Suprapubic skin (tissue), 4 donors: ENCODE data around the gene EPAS1. TPM values are rescaled to one million over a fixed set of nuclear protein-coding genes. Genes with fewer than 3 reads are reported as not detected.

Experiments
- DNase-seq, 2 donors: peaks; one replicate each; pipeline ENCODE4 v3.0.0-alpha.2; 2019; ENCODE audit warnings: low spot score in 2 of 2
- H3K27ac ChIP-seq: fragments of 200-600 bp; sonication (generic); one replicate; pipeline ENCODE4 v1.5.1; 2019
- H3K27me3 ChIP-seq: fragments of 200-600 bp; sonication (generic); one replicate; pipeline ENCODE4 v1.5.1; 2019
- H3K36me3 ChIP-seq: fragments of 200-600 bp; sonication (generic); one replicate; pipeline ENCODE4 v1.5.1; 2019
- H3K4me1 ChIP-seq: fragments of 200-600 bp; sonication (generic); one replicate; pipeline ENCODE4 v1.5.1; 2019
- H3K4me3 ChIP-seq: fragments of 200-600 bp; sonication (generic); one replicate; pipeline ENCODE4 v1.5.1; 2019; ENCODE audit warnings: mild to moderate bottlenecking
- H3K9me3 ChIP-seq: fragments of 200-600 bp; sonication (generic); one replicate; pipeline ENCODE4 v1.5.1; 2019
- CTCF ChIP-seq, 2 donors: fragments of 200-600 bp in 1 of 2; fragments of 450-650 bp in 1 of 2; sonication (generic) in 1 of 2; IDR thresholded peaks; one replicate each; pipeline ENCODE4 v1.5.1; 2016 to 2019; ENCODE audit warnings: antibody characterized with exemption in 2 of 2, mild to moderate bottlenecking in 1 of 2, moderate library complexity in 1 of 2
- EP300 ChIP-seq: sonication (generic); formaldehyde crosslinking; IDR thresholded peaks from one replicate; pipeline ENCODE4 v1.6.1; 2017; ENCODE audit warnings: antibody characterized with exemption
- POLR2A ChIP-seq, 2 donors: fragments of 450-650 bp; IDR thresholded peaks; one replicate each; pipeline ENCODE4 v1.6.1; 2017; ENCODE audit warnings: antibody characterized with exemption in 2 of 2, mild to moderate bottlenecking in 2 of 2, moderate library complexity in 2 of 2
- POLR2AphosphoS5 ChIP-seq, 3 donors: sonication (generic); formaldehyde crosslinking; IDR thresholded peaks; one replicate each; pipeline ENCODE4 v1.6.1; 2017; ENCODE audit warnings: antibody characterized with exemption in 3 of 3
- WGBS: methylation state at CpG from one replicate; pipeline ENCODE4 v1.1.5; 2018; 5-methylcytosine and 5-hydroxymethylcytosine counted together
- total RNA-seq, 4 donors: library from RNA; depleted of rRNA; stranded (reverse); fragments of >200 nt; gene quantifications; one replicate each; pipeline ENCODE4 v1.1.0, GENCODE V29; 2016

Gene EPAS1
- total RNA-seq, 4 donors from 2014 or later: 110 to 271 (median 142) TPM

- Histone ChIP-seq H3K36me3 (no peaks in the 10 kb centered on the region), H3K9me3 (no peaks in the 10 kb centered on the region), H3K27me3 (no peaks in the 10 kb centered on the region), H3K27ac (no peak overlapping the region), H3K4me3 (no peak overlapping the region), H3K4me1 (peaks cover 9% of the 10 kb centered on the region)
- no peak for TF ChIP-seq POLR2AphosphoS5 (IDR thresholded peaks at IDR 0.05)
- DNase-seq: no peak
- 79% methylated on average over 3 of the region's 3 CpGs for WGBS
Observed at GRCh38 chr2:46286715-46287114, 10.5 kb upstream of the EPAS1 start.

GRCh38 chr2:46290078-46290477, 7.1 kb upstream of the EPAS1 start:
- no peaks in the 10 kb centered on the region for H3K9me3 ChIP-seq
- WGBS: 95% methylated on average over 5 of the region's 5 CpGs
- H3K27ac ChIP-seq: no peak overlapping the region
- no peaks in the 10 kb centered on the region for H3K27me3 ChIP-seq
- no peak for DNase-seq
- TF ChIP-seq POLR2AphosphoS5 (IDR thresholded peaks at IDR 0.05): no peak
- no peak for TF ChIP-seq POLR2A (IDR thresholded peaks at IDR 0.05)
- no peak for TF ChIP-seq EP300
- TF ChIP-seq CTCF (IDR thresholded peaks at IDR 0.05): no peak
- no peak overlapping the region for H3K4me3 ChIP-seq
- H3K4me1 ChIP-seq: peaks cover 9% of the 10 kb centered on the region
- no peaks in the 10 kb centered on the region for H3K36me3 ChIP-seq

GRCh38 chr2:46293466-46293865, 3.7 kb upstream of the EPAS1 start:
- no peaks in the 10 kb centered on the region for H3K9me3 ChIP-seq
- TF ChIP-seq POLR2A (IDR thresholded peaks at IDR 0.05) (no peak), POLR2AphosphoS5 (IDR thresholded peaks at IDR 0.05) (no peak), EP300 (no peak), CTCF (IDR thresholded peaks at IDR 0.05) (no peak)
- 82% methylated on average over 4 of the region's 4 CpGs for WGBS
- H3K27ac ChIP-seq: no peak overlapping the region
- no peaks in the 10 kb centered on the region for H3K36me3 ChIP-seq
- H3K27me3 ChIP-seq: no peaks in the 10 kb centered on the region
- peak in 1 of 2 donors; percentile 7 for DNase-seq
- H3K4me3 ChIP-seq: no peak overlapping the region
- peaks cover 14% of the 10 kb centered on the region for H3K4me1 ChIP-seq

- peaks cover 21% of the 10 kb centered on the region for H3K4me1 ChIP-seq
- H3K27me3 ChIP-seq: no peaks in the 10 kb centered on the region
- peak in 1 of 2 donors; percentile 74 for DNase-seq
- H3K4me3 ChIP-seq: no peak overlapping the region
- no peaks in the 10 kb centered on the region for H3K9me3 ChIP-seq
- TF ChIP-seq POLR2A (IDR thresholded peaks at IDR 0.05): no peak
- TF ChIP-seq EP300: no peak
- TF ChIP-seq POLR2AphosphoS5 (IDR thresholded peaks at IDR 0.05): no peak
- no peak for TF ChIP-seq CTCF (IDR thresholded peaks at IDR 0.05)
- WGBS: 39% methylated on average over 7 of the region's 7 CpGs
- no peaks in the 10 kb centered on the region for H3K36me3 ChIP-seq
- H3K27ac ChIP-seq: no peak overlapping the region
Observed at GRCh38 chr2:46294176-46294836, 2.9 kb upstream of the EPAS1 start.

GRCh38 chr2:46296216-46296839, 879 bp upstream of the EPAS1 start:
- 49% methylated on average over 17 of the region's 28 CpGs for WGBS

More at GRCh38 chr2:46296216-46296839, 879 bp upstream of the EPAS1 start:
- TF ChIP-seq EP300 (no peak), POLR2A (IDR thresholded peaks at IDR 0.05) (no peak), POLR2AphosphoS5 (IDR thresholded peaks at IDR 0.05) (no peak), CTCF (IDR thresholded peaks at IDR 0.05) (no peak)
- DNase-seq: peak; percentile 86 to 87
- no peaks in the 10 kb centered on the region for H3K36me3 ChIP-seq
- H3K27me3 ChIP-seq: no peaks in the 10 kb centered on the region
- H3K27ac ChIP-seq: peak overlapping the region; percentile 92
- H3K4me3 ChIP-seq: peak overlapping the region; percentile 81
- peaks cover 33% of the 10 kb centered on the region for H3K4me1 ChIP-seq
- H3K9me3 ChIP-seq: no peaks in the 10 kb centered on the region
